Parathyroid adenoma (tissue), 2 donors: Measurements from ENCODE around the gene LARP1B.
"Not testable (repeated sequence)": the region's sequence is repeated elsewhere in the genome, so short reads cannot be mapped to it uniquely, and the experiment has no call there.

Experiments
- H2AFZ ChIP-seq: fragments of 300-600 bp; sonication (generic); one replicate; pipeline ENCODE4 v1.7.0; 2017; ENCODE audit warnings: antibody characterized with exemption, mild to moderate bottlenecking
- H3K27ac ChIP-seq: fragments of 300-600 bp; sonication (generic); one replicate; pipeline ENCODE4 v1.7.0; 2017
- H3K27me3 ChIP-seq: fragments of 300-600 bp; sonication (generic); one replicate; pipeline ENCODE4 v1.7.0; 2017; ENCODE audit warnings: low read length; ENCODE audit not compliant: control insufficient read depth, insufficient read depth
- H3K36me3 ChIP-seq: fragments of 300-600 bp; sonication (generic); one replicate; pipeline ENCODE4 v1.7.0; 2017; ENCODE audit warnings: low read length; ENCODE audit not compliant: control insufficient read depth, insufficient read depth
- H3K4me1 ChIP-seq: fragments of 300-600 bp; sonication (generic); one replicate; pipeline ENCODE4 v1.7.0; 2017; ENCODE audit warnings: control low read depth
- H3K4me2 ChIP-seq: fragments of 300-600 bp; sonication (generic); one replicate; pipeline ENCODE4 v1.7.0; 2017; ENCODE audit warnings: low read length
- H3K4me3 ChIP-seq: fragments of 300-600 bp; sonication (generic); one replicate; pipeline ENCODE4 v1.7.0; 2017; ENCODE audit warnings: low read depth, low read length
- H3K79me2 ChIP-seq: fragments of 300-600 bp; sonication (generic); one replicate; pipeline ENCODE4 v1.7.0; 2017; ENCODE audit warnings: control low read depth
- H3K9ac ChIP-seq: fragments of 300-600 bp; sonication (generic); one replicate; pipeline ENCODE4 v1.7.0; 2017; ENCODE audit warnings: mild to moderate bottlenecking
- H3K9me3 ChIP-seq: fragments of 300-600 bp; sonication (generic); one replicate; pipeline ENCODE4 v1.7.0; 2017; ENCODE audit warnings: low read length; ENCODE audit not compliant: control insufficient read depth
- TF ChIP-seq, protein P1 (sequence below): fragments of 300-600 bp; sonication (generic); IDR thresholded peaks from one replicate; pipeline ENCODE4 v1.7.0; 2017; ENCODE audit warnings: antibody characterized with exemption, mild to moderate bottlenecking
- donor health status: primary hyperparathyroidism.

The LARP1B gene

DNA sequence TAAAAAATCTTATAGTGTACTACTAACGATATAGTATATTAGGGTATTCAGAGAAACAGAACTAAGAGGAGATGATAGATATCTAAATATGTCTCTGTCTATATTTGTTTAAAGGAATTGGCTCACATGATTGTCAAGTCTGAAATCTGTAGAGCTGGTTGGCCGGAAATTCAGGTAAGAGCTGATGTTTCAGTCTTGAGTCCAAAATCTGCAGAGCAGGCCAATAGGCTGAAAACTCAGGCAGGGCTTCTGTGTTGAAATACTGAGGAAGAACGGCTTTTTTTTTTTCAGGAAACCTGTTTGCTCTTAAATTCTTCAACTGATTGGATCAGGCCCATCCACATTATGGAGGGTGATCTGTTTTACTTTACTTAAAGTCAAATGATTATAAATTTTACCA is 194.8 kb downstream of the LARP1B start:
- H3K27ac ChIP-seq: no peak overlapping the region

DNA sequence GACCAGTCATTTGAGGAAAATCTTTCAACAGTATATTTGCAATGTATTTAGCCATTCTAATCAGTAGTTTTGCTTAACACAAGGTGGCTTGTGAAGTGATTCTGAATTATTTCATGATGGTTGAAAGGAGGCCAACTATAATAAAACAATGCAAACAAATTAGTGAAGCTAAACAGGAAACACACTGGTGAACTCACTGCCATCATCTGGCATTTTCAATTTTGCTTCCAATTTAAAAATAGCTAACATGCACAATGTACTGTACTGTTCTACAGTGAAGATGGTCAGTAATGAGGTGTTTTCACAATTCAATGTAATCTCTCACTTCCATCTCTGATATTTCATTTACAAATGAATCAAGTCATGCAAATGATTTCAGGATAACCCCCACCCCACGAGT is 195.4 kb downstream of the LARP1B start:
- no peaks in the 10 kb centered on the region for H3K27me3 ChIP-seq
- H3K4me3 ChIP-seq: no peak overlapping the region
- H2AFZ ChIP-seq: no peak overlapping the region
- H3K9ac ChIP-seq: no peak overlapping the region
- no peaks in the 10 kb centered on the region for H3K79me2 ChIP-seq
- H3K4me1 ChIP-seq: no peaks in the 10 kb centered on the region
- TF ChIP-seq, protein P1, sequence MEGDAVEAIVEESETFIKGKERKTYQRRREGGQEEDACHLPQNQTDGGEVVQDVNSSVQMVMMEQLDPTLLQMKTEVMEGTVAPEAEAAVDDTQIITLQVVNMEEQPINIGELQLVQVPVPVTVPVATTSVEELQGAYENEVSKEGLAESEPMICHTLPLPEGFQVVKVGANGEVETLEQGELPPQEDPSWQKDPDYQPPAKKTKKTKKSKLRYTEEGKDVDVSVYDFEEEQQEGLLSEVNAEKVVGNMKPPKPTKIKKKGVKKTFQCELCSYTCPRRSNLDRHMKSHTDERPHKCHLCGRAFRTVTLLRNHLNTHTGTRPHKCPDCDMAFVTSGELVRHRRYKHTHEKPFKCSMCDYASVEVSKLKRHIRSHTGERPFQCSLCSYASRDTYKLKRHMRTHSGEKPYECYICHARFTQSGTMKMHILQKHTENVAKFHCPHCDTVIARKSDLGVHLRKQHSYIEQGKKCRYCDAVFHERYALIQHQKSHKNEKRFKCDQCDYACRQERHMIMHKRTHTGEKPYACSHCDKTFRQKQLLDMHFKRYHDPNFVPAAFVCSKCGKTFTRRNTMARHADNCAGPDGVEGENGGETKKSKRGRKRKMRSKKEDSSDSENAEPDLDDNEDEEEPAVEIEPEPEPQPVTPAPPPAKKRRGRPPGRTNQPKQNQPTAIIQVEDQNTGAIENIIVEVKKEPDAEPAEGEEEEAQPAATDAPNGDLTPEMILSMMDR: no peak
- no peaks in the 10 kb centered on the region for H3K36me3 ChIP-seq
- no peak overlapping the region for H3K27ac ChIP-seq
- H3K4me2 ChIP-seq: no peak overlapping the region
- no peaks in the 10 kb centered on the region for H3K9me3 ChIP-seq

More for the DNA sequence above, 194.8 kb downstream of the LARP1B start:
- TF ChIP-seq, protein P1: no peak
- H3K9me3 ChIP-seq: no peaks in the 10 kb centered on the region
- H2AFZ ChIP-seq: no peak overlapping the region
- no peaks in the 10 kb centered on the region for H3K79me2 ChIP-seq
- no peaks in the 10 kb centered on the region for H3K27me3 ChIP-seq
- no peak overlapping the region for H3K9ac ChIP-seq
- no peak overlapping the region for H3K4me3 ChIP-seq
- H3K36me3 ChIP-seq: no peaks in the 10 kb centered on the region
- H3K4me1 ChIP-seq: no peaks in the 10 kb centered on the region
- H3K4me2 ChIP-seq: no peak overlapping the region

GRCh38 chr4:128258166-128258565 is 197.1 kb downstream of the LARP1B start:
- not testable (repeated sequence) for H3K27ac ChIP-seq, H3K4me2 ChIP-seq, H3K9me3 ChIP-seq

DNA sequence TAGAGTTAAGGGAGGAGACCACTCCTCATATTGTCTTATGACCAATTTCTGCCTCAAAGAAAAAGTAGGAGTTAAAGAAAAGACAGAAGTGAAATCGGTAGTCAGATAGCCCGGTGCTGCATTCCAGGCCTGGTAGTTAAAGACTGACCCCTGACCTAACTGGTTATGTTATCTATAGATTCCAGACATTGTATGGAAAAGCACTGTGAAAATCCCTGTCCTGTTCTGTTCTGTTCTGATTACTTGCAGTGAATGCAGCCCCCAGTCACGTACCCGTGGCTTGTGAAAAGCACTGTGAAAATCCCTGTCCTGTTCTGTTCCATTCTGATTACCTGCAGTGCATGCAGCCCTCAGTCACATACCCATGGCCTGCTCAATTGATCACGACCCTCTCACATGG is 198.8 kb downstream of the LARP1B start:
- H2AFZ ChIP-seq, H3K4me1 ChIP-seq, H3K4me3 ChIP-seq, H3K27me3 ChIP-seq, H3K79me2 ChIP-seq, H3K9me3 ChIP-seq, H3K4me2 ChIP-seq, H3K27ac ChIP-seq, H3K36me3 ChIP-seq, H3K9ac ChIP-seq: not testable (repeated sequence)

More at GRCh38 chr4:128258166-128258565, 197.1 kb downstream of the LARP1B start:
- not testable (repeated sequence) for H3K4me1 ChIP-seq, H3K9ac ChIP-seq, H3K4me3 ChIP-seq, H3K36me3 ChIP-seq, H3K79me2 ChIP-seq, H2AFZ ChIP-seq, H3K27me3 ChIP-seq
